Measurements from ENCODE around the gene EPO.

The EPO gene

GRCh38 chr7:100763556-100764140 lies 43.4 kb downstream of the EPO start:
- Histone ChIP-seq H3K9ac (ENCODE audit: low read length) (no peak overlapping the region), H3K27ac (ENCODE audit: low read length) (no peak overlapping the region), H3K4me3 (ENCODE audit: low read length) (no peak overlapping the region), H3K36me3 (ENCODE audit: control insufficient read depth, low read depth, low read length) (no peaks in the 10 kb centered on the region), H3K9me3 (ENCODE audit: control insufficient read depth, low read depth, low read length) (no peaks in the 10 kb centered on the region), H3K4me1 (ENCODE audit: control insufficient read depth, low read depth, low read length) (no peaks in the 10 kb centered on the region), H3K27me3 (ENCODE audit: control insufficient read depth, insufficient read depth, low read length) (no peaks in the 10 kb centered on the region)

GRCh38 chr7:100764841-100765240 lies 44.6 kb downstream of the EPO start:
- H3K27ac ChIP-seq (ENCODE audit: low read length) = no peak overlapping the region
- no peaks in the 10 kb centered on the region for H3K4me1 ChIP-seq (ENCODE audit: control insufficient read depth, low read depth, low read length)
- no peak overlapping the region for H3K4me3 ChIP-seq (ENCODE audit: low read length)
- no peaks in the 10 kb centered on the region for H3K27me3 ChIP-seq (ENCODE audit: control insufficient read depth, insufficient read depth, low read length)
- no peaks in the 10 kb centered on the region for H3K9me3 ChIP-seq (ENCODE audit: control insufficient read depth, low read depth, low read length)
- H3K36me3 ChIP-seq (ENCODE audit: control insufficient read depth, low read depth, low read length) = no peaks in the 10 kb centered on the region
- H3K9ac ChIP-seq (ENCODE audit: low read length) = no peak overlapping the region

- Histone ChIP-seq H3K9ac (ENCODE audit: low read length) (no peak overlapping the region), H3K27me3 (ENCODE audit: control insufficient read depth, insufficient read depth, low read length) (no peaks in the 10 kb centered on the region), H3K9me3 (ENCODE audit: control insufficient read depth, low read depth, low read length) (no peaks in the 10 kb centered on the region), H3K36me3 (ENCODE audit: control insufficient read depth, low read depth, low read length) (no peaks in the 10 kb centered on the region), H3K27ac (ENCODE audit: low read length) (no peak overlapping the region), H3K4me1 (ENCODE audit: control insufficient read depth, low read depth, low read length) (no peaks in the 10 kb centered on the region), H3K4me3 (ENCODE audit: low read length) (no peak overlapping the region)
Observed at GRCh38 chr7:100765250-100765649, 45.0 kb downstream of the EPO start.

GRCh38 chr7:100768784-100769183 lies 48.5 kb downstream of the EPO start:
- H3K36me3 ChIP-seq (ENCODE audit: control insufficient read depth, low read depth, low read length) = no peaks in the 10 kb centered on the region
- H3K9me3 ChIP-seq (ENCODE audit: control insufficient read depth, low read depth, low read length) = no peaks in the 10 kb centered on the region
- H3K9ac ChIP-seq (ENCODE audit: low read length) = no peak overlapping the region
- no peak overlapping the region for H3K27ac ChIP-seq (ENCODE audit: low read length)
- H3K4me1 ChIP-seq (ENCODE audit: control insufficient read depth, low read depth, low read length) = no peaks in the 10 kb centered on the region
- no peaks in the 10 kb centered on the region for H3K27me3 ChIP-seq (ENCODE audit: control insufficient read depth, insufficient read depth, low read length)
- H3K4me3 ChIP-seq (ENCODE audit: low read length) = no peak overlapping the region
